Endothelial cell of umbilical vein (primary cell): ENCODE data around the gene C17orf78. TPM values are rescaled to one million over a fixed set of nuclear protein-coding genes. Genes with fewer than 3 reads are reported as not detected.

Experiments used
- Bru-seq: library from RNA; stranded (reverse); fragments of 400-500 nt; gene quantifications from one replicate; lab custom pipeline; 2021; lab: Mats Ljungman, UMichigan
- BruChase-seq, 2 experiments: library from RNA; stranded (reverse); fragments of 400-500 nt; gene quantifications; one replicate each; lab custom pipeline; 2021; lab: Mats Ljungman, UMichigan
- BruUV-seq: library from RNA; stranded (reverse); fragments of 400-500 nt; replicated peaks from 2 replicates; lab custom pipeline; 2021; lab: Mats Ljungman, UMichigan
- CTCF ChIA-PET: fragments of 300-600, 350-600 bp; sonication (Branson Sonifier 250); formaldehyde crosslinking; loops from one replicate; lab custom pipeline; 2021; ENCODE audit warnings: antibody characterized with exemption, inconsistent platforms; lab: Charles Lee
- POLR2A ChIA-PET: fragments of 300-600, 350-600 bp; sonication (Branson Sonifier 250); formaldehyde crosslinking; loops from one replicate; lab custom pipeline; 2021; ENCODE audit warnings: antibody characterized with exemption, inconsistent platforms; lab: Charles Lee
- DNase-seq: peaks from one replicate; pipeline ENCODE4 v3.0.0-alpha.2; 2011; ENCODE audit warnings: low read depth, low spot score
- FAIRE-seq: peaks from 2 replicates; lab custom pipeline; 2011; peaks lifted over from hg19 to GRCh38; lab: Jason Lieb, UNC
- H2AFZ ChIP-seq: 2 replicates; pipeline ENCODE4 v1.6.0; 2012; ENCODE audit warnings: low read depth, low read length, control low read depth, inconsistent platforms
- H3K27ac ChIP-seq: 2 replicates; pipeline ENCODE4 v1.5.1; 2011; ENCODE audit warnings: low read depth, mild to moderate bottlenecking, control low read depth, low read length, moderate library complexity; ENCODE audit not compliant: insufficient read depth
- H3K27me3 ChIP-seq, 2 experiments: 2 replicates each; pipeline versions ENCODE4 v1.6.0 to v1.6.1; 2011; ENCODE audit warnings: low read length in 2 of 2, mixed read lengths in 1 of 2; ENCODE audit not compliant: control insufficient read depth in 2 of 2, insufficient read depth in 2 of 2
- H3K36me3 ChIP-seq, 2 experiments: 2 replicates in 1 of 2; 3 replicates in 1 of 2; pipeline ENCODE4 v1.5.1; 2011; ENCODE audit warnings: low read length in 2 of 2, mild to moderate bottlenecking in 1 of 2, moderate library complexity in 1 of 2; ENCODE audit not compliant: control insufficient read depth in 2 of 2, insufficient read depth in 2 of 2; ENCODE audit errors: extremely low read depth in 1 of 2
- H3K4me1 ChIP-seq: 3 replicates; pipeline ENCODE4 v1.5.1; 2011; ENCODE audit warnings: mild to moderate bottlenecking, low read length; ENCODE audit not compliant: control insufficient read depth, insufficient read depth; ENCODE audit errors: extremely low read depth
- H3K4me2 ChIP-seq: 2 replicates; pipeline ENCODE4 v1.6.1; 2011; ENCODE audit warnings: low read length, control low read depth, mixed read lengths; ENCODE audit not compliant: insufficient read depth
- H3K4me3 ChIP-seq, 3 experiments: fragments of 200-600 bp in 1 of 3; sonication (generic), shearing (Covaris generic) in 1 of 3; replicated peaks in 1 of 3; 2 replicates each; pipeline ENCODE4 v1.5.1; 2011 to 2016; ENCODE audit warnings: control low read depth in 3 of 3, low read length in 3 of 3, mild to moderate bottlenecking in 2 of 3, inconsistent platforms in 1 of 3, low read depth in 1 of 3, moderate library complexity in 1 of 3; ENCODE audit not compliant: insufficient read depth in 1 of 3
- H3K79me2 ChIP-seq: 2 replicates; pipeline ENCODE4 v1.6.0; 2012; ENCODE audit warnings: low read length, inconsistent platforms; ENCODE audit not compliant: control insufficient read depth, insufficient read depth
- H3K9ac ChIP-seq: replicated peaks from 2 replicates; pipeline ENCODE3; 2011; ENCODE audit warnings: low read length, control low read depth; ENCODE audit not compliant: insufficient read depth; ENCODE audit errors: extremely low read depth
- H3K9me1 ChIP-seq: replicated peaks from 3 replicates; pipeline ENCODE4 v1.6.0; 2011; ENCODE audit warnings: mild to moderate bottlenecking, low read length; ENCODE audit not compliant: control insufficient read depth, insufficient read depth; ENCODE audit errors: extremely low read depth
- H3K9me3 ChIP-seq: replicated peaks from 2 replicates; pipeline ENCODE4 v1.5.1; 2012; ENCODE audit warnings: low read length, inconsistent platforms; ENCODE audit not compliant: control insufficient read depth, insufficient read depth
- H4K20me1 ChIP-seq: replicated peaks from 2 replicates; pipeline ENCODE3; 2011; ENCODE audit warnings: mild to moderate bottlenecking, low read length; ENCODE audit not compliant: control insufficient read depth, insufficient read depth; ENCODE audit errors: extremely low read depth
- EZH2 ChIP-seq: IDR thresholded peaks from 2 replicates; pipeline ENCODE4 v1.6.1; 2012; ENCODE audit warnings: borderline replicate concordance, low read depth, mild to moderate bottlenecking, moderate library complexity, low read length, inconsistent platforms; ENCODE audit not compliant: severe bottlenecking
- FOS ChIP-seq: IDR thresholded peaks from 2 replicates; pipeline ENCODE4 v1.6.1; 2011; ENCODE audit warnings: mild to moderate bottlenecking, low read length, moderate library complexity, borderline replicate concordance; ENCODE audit not compliant: insufficient read depth
- GATA2 ChIP-seq: IDR thresholded peaks from 2 replicates; pipeline ENCODE4 v1.7.0; 2011; ENCODE audit warnings: low read depth, mild to moderate bottlenecking, moderate library complexity, mixed read lengths, low read length; ENCODE audit not compliant: insufficient read length, insufficient read depth
- JUN ChIP-seq: IDR thresholded peaks from 2 replicates; pipeline ENCODE4 v1.6.1; 2011; ENCODE audit warnings: borderline replicate concordance, low read depth; ENCODE audit not compliant: insufficient read length, insufficient read depth
- MYC ChIP-seq: IDR thresholded peaks from one replicate; pipeline ENCODE4 v1.6.1; 2011; ENCODE audit warnings: mild to moderate bottlenecking, low read depth, low read length
- POLR2A ChIP-seq: IDR thresholded peaks from 2 replicates; pipeline ENCODE4 v1.6.1; 2012; ENCODE audit warnings: low read depth, mild to moderate bottlenecking, control low read depth, low read length
- POLR2AphosphoS5 ChIP-seq: IDR thresholded peaks from 2 replicates; pipeline ENCODE4 v1.6.1; 2012; ENCODE audit warnings: low read depth, mild to moderate bottlenecking, control low read depth, low read length, moderate library complexity; ENCODE audit not compliant: insufficient read depth
- dilution Hi-C: fragments of 300-500 bp; cut with MboI; formaldehyde crosslinking; loops from one replicate; pipeline ENCODE4 v1.15.0; 2019; ENCODE audit warnings: low sequenced_read_pairs; ENCODE audit not compliant: extremely low pct_ligation_motif_present
- intact Hi-C: fragments of 100-400 bp; cut with micrococcal nuclease; formaldehyde crosslinking; loops from one replicate; pipeline ENCODE4 v1.10.0; 2022
- long read RNA-seq: library from polyadenylated mRNA; stranded (forward); transcript quantifications from one replicate; pipeline ENCODE4 v2.0.0, GENCODE V29; 2021
- polyA minus RNA-seq, 3 experiments: library from RNA; depleted of rRNA, polyadenylated mRNA; stranded (reverse); fragments of >200 nt; gene quantifications; 1 replicate in 1 of 3; 2 replicates in 2 of 3; pipeline ENCODE4 v1.2.3, GENCODE V29; 2011
- polyA plus RNA-seq, 4 experiments: library from polyadenylated mRNA; depleted of rRNA in 3 of 4; stranded (reverse) in 3 of 4; unstranded in 1 of 4; fragments of >200 nt; gene quantifications; 2 replicates each; pipeline versions ENCODE4 v1.2.1 to v1.2.3, GENCODE V29; 2011 to 2012; ENCODE audit warnings: missing spikeins in 1 of 4
- total RNA-seq: library from RNA; stranded (reverse); gene quantifications from 2 replicates; pipeline ENCODE4 v1.2.3, GENCODE V29; 2021
- TF ChIP-seq, protein P1 (sequence below), 2 donors: IDR thresholded peaks; 1 replicate in 1 of 2; 2 replicates in 1 of 2; pipeline ENCODE4 v1.5.1; 2011; ENCODE audit warnings: low read length in 2 of 2, mild to moderate bottlenecking in 2 of 2, moderate library complexity in 2 of 2, control low read depth in 1 of 2, inconsistent platforms in 1 of 2, low read depth in 1 of 2; ENCODE audit not compliant: insufficient read depth in 1 of 2; ENCODE audit errors: extremely low read depth in 1 of 2
- TF ChIP-seq, protein P2 (sequence below): IDR thresholded peaks from 2 replicates; pipeline ENCODE4 v1.6.1; 2011; ENCODE audit not compliant: insufficient read depth, insufficient read length

Gene C17orf78
- total RNA-seq (not detected in 2 replicates), polyA plus RNA-seq (not detected in 2 replicates), polyA minus RNA-seq (not detected in 2 replicates), Bru-seq, nascent RNA (percentile 1 among the genes with signal in this experiment), BruChase-seq, experiment 1, labeled RNA remaining after a 6-hour chase (not detected), BruChase-seq, experiment 2, labeled RNA remaining after a 2-hour chase (not detected)
- not detected in 2 replicates for polyA plus RNA-seq (2011; cell fraction: cytosol; rRNA removed)
- polyA plus RNA-seq (2011; cell fraction: nucleus; rRNA removed), result not detected in 2 replicates
- not detected in 2 replicates for polyA plus RNA-seq (2012)
- not detected for polyA minus RNA-seq (2011; cell fraction: cytosol; rRNA and poly(A)+ RNA removed)
- not detected in 2 replicates for polyA minus RNA-seq (2011; cell fraction: nucleus; rRNA and poly(A)+ RNA removed)
- long read RNA-seq, result 0 reads

GRCh38 chr17:37375706-37376105 lies at the start of gene C17orf78:
Gene C17orf78 (plus strand): TSS chr17:37375985. CDS start chr17:37376093, 108 bp downstream.
- DNase-seq, result no peak
- intact Hi-C loops (no loop called here), dilution Hi-C loops (no loop called here)
- no peak for FAIRE-seq
- H3K4me2 ChIP-seq, result no peak within 1 kb of the TSS
- no peaks in the 10 kb centered on the region for H3K9me3 ChIP-seq
- no peaks in the 10 kb centered on the region for H3K79me2 ChIP-seq
- H2AFZ ChIP-seq, result no peak within 1 kb of the TSS
- H3K4me3 ChIP-seq, result no peak within 1 kb of the TSS
- H3K27me3 ChIP-seq, result no peaks in the 10 kb centered on the region
- POLR2A ChIA-PET, result no interaction called here
- no peak for TF ChIP-seq POLR2A
- no peak for TF ChIP-seq GATA2
- TF ChIP-seq, protein P1, sequence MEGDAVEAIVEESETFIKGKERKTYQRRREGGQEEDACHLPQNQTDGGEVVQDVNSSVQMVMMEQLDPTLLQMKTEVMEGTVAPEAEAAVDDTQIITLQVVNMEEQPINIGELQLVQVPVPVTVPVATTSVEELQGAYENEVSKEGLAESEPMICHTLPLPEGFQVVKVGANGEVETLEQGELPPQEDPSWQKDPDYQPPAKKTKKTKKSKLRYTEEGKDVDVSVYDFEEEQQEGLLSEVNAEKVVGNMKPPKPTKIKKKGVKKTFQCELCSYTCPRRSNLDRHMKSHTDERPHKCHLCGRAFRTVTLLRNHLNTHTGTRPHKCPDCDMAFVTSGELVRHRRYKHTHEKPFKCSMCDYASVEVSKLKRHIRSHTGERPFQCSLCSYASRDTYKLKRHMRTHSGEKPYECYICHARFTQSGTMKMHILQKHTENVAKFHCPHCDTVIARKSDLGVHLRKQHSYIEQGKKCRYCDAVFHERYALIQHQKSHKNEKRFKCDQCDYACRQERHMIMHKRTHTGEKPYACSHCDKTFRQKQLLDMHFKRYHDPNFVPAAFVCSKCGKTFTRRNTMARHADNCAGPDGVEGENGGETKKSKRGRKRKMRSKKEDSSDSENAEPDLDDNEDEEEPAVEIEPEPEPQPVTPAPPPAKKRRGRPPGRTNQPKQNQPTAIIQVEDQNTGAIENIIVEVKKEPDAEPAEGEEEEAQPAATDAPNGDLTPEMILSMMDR (IDR thresholded peaks at IDR 0.05; ENCODE audit: extremely low read depth in 1 of 2, insufficient read depth in 1 of 2, low read depth in 1 of 2, low read length in 2 of 2), result no peak
- TF ChIP-seq, protein P2, sequence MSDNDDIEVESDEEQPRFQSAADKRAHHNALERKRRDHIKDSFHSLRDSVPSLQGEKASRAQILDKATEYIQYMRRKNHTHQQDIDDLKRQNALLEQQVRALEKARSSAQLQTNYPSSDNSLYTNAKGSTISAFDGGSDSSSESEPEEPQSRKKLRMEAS, result no peak
- no peak for TF ChIP-seq EZH2
- no peak for TF ChIP-seq POLR2AphosphoS5
- TF ChIP-seq JUN, result no peak
- TF ChIP-seq MYC, result no peak
- no peak for TF ChIP-seq FOS
- H4K20me1 ChIP-seq, result no peaks in the 10 kb centered on the region
- no peaks in the 10 kb centered on the region for H3K36me3 ChIP-seq
- no peak within 1 kb of the TSS for H3K9ac ChIP-seq
- CTCF ChIA-PET, result interaction anchor here (0.9 to 6.1 kb wide), 5 partner anchors 9 to 440 kb away, joined by 3 to 123 read pairs (median 4); no protein-coding TSS in a partner anchor
- H3K27ac ChIP-seq, result no peak within 1 kb of the TSS
- no TSS peak for BruUV-seq
- H3K9me1 ChIP-seq, result no peaks in the 10 kb centered on the region
- H3K4me1 ChIP-seq, result no peaks in the 10 kb centered on the region
